Parathyroid adenoma (tissue), 2 donors: Measurements from ENCODE around the gene GPER1.

Experiments
- H2AFZ ChIP-seq: fragments of 300-600 bp; sonication (generic); one replicate; pipeline ENCODE4 v1.7.0; 2017; ENCODE audit warnings: antibody characterized with exemption, mild to moderate bottlenecking
- H3K27ac ChIP-seq: fragments of 300-600 bp; sonication (generic); one replicate; pipeline ENCODE4 v1.7.0; 2017
- H3K27me3 ChIP-seq: fragments of 300-600 bp; sonication (generic); one replicate; pipeline ENCODE4 v1.7.0; 2017; ENCODE audit warnings: low read length; ENCODE audit not compliant: control insufficient read depth, insufficient read depth
- H3K36me3 ChIP-seq: fragments of 300-600 bp; sonication (generic); one replicate; pipeline ENCODE4 v1.7.0; 2017; ENCODE audit warnings: low read length; ENCODE audit not compliant: control insufficient read depth, insufficient read depth
- H3K4me1 ChIP-seq: fragments of 300-600 bp; sonication (generic); one replicate; pipeline ENCODE4 v1.7.0; 2017; ENCODE audit warnings: control low read depth
- H3K4me2 ChIP-seq: fragments of 300-600 bp; sonication (generic); one replicate; pipeline ENCODE4 v1.7.0; 2017; ENCODE audit warnings: low read length
- H3K4me3 ChIP-seq: fragments of 300-600 bp; sonication (generic); one replicate; pipeline ENCODE4 v1.7.0; 2017; ENCODE audit warnings: low read depth, low read length
- H3K79me2 ChIP-seq: fragments of 300-600 bp; sonication (generic); one replicate; pipeline ENCODE4 v1.7.0; 2017; ENCODE audit warnings: control low read depth
- H3K9ac ChIP-seq: fragments of 300-600 bp; sonication (generic); one replicate; pipeline ENCODE4 v1.7.0; 2017; ENCODE audit warnings: mild to moderate bottlenecking
- H3K9me3 ChIP-seq: fragments of 300-600 bp; sonication (generic); one replicate; pipeline ENCODE4 v1.7.0; 2017; ENCODE audit warnings: low read length; ENCODE audit not compliant: control insufficient read depth
- TF ChIP-seq, protein P1 (sequence below): fragments of 300-600 bp; sonication (generic); IDR thresholded peaks from one replicate; pipeline ENCODE4 v1.7.0; 2017; ENCODE audit warnings: antibody characterized with exemption, mild to moderate bottlenecking
- donor health status: primary hyperparathyroidism.

Gene GPER1

DNA sequence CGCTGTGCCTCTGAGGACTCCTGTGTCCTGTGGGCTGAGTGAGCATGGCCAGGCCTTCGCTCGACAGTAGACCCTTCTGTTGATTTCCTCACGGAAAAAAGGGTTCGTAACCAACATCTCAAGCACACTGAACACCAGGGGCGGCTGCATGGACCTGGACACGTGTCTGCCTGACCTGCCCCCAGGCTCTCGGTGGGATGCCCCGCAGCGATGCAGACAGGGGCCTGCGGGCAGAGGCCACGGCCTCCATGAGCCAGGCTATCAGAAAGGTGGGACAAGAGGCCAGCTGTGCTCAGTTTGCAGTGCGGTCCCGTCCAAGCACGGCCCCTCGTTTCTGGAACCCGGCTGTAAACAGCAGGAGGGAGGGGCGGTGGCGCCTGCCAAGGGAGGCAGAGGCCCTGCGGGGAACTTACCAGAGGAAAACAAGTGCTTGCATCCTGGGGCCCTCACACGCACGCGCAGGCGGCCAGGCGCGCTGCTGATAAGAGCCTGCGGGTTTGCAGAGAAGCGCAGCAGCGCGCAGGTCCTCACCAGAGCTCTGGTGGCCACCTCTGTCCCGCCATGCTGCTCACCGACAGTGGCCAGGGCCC is 33.0 kb upstream of the GPER1 start:
- H3K9me3 ChIP-seq, result no peaks in the 10 kb centered on the region
- no peak overlapping the region for H3K9ac ChIP-seq
- H3K27me3 ChIP-seq, result no peaks in the 10 kb centered on the region
- H3K4me3 ChIP-seq, result no peak overlapping the region
- no peak overlapping the region for H2AFZ ChIP-seq
- TF ChIP-seq, protein P1, sequence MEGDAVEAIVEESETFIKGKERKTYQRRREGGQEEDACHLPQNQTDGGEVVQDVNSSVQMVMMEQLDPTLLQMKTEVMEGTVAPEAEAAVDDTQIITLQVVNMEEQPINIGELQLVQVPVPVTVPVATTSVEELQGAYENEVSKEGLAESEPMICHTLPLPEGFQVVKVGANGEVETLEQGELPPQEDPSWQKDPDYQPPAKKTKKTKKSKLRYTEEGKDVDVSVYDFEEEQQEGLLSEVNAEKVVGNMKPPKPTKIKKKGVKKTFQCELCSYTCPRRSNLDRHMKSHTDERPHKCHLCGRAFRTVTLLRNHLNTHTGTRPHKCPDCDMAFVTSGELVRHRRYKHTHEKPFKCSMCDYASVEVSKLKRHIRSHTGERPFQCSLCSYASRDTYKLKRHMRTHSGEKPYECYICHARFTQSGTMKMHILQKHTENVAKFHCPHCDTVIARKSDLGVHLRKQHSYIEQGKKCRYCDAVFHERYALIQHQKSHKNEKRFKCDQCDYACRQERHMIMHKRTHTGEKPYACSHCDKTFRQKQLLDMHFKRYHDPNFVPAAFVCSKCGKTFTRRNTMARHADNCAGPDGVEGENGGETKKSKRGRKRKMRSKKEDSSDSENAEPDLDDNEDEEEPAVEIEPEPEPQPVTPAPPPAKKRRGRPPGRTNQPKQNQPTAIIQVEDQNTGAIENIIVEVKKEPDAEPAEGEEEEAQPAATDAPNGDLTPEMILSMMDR, result no peak
- no peak overlapping the region for H3K27ac ChIP-seq
- H3K4me2 ChIP-seq, result no peak overlapping the region
- no peaks in the 10 kb centered on the region for H3K36me3 ChIP-seq
- no peaks in the 10 kb centered on the region for H3K4me1 ChIP-seq
- H3K79me2 ChIP-seq, result peaks cover 23% of the 10 kb centered on the region

DNA sequence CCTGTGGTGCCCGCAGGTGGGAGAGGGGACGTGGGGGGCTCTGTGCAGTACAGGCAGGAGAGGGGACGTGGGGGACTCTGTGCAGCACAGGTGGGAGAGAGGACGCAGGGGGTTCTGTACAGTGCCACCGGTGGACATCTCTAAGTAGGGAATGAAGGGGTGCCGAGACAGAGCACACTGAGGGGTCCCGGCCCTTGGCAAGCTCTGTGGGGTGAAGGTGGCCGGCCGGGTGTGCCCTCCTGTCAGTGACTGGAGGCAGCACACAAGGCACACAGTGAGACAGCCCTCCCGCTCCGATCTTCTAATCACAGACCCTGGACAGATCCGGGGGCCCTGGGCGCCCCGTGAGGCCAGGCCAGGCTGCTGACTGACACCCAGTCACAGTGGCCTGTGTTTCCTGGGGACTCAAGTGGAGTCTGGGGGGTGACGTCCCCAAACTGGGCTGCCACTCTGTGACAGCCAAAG is 32.4 kb upstream of the GPER1 start:
- Histone ChIP-seq H3K4me3 (no peak overlapping the region), H3K4me1 (no peaks in the 10 kb centered on the region), H3K79me2 (peaks cover 23% of the 10 kb centered on the region), H2AFZ (no peak overlapping the region), H3K27me3 (no peaks in the 10 kb centered on the region), H3K9ac (no peak overlapping the region), H3K36me3 (no peaks in the 10 kb centered on the region), H3K4me2 (no peak overlapping the region), H3K9me3 (no peaks in the 10 kb centered on the region), H3K27ac (no peak overlapping the region)
- TF ChIP-seq, protein P1, result no peak

DNA sequence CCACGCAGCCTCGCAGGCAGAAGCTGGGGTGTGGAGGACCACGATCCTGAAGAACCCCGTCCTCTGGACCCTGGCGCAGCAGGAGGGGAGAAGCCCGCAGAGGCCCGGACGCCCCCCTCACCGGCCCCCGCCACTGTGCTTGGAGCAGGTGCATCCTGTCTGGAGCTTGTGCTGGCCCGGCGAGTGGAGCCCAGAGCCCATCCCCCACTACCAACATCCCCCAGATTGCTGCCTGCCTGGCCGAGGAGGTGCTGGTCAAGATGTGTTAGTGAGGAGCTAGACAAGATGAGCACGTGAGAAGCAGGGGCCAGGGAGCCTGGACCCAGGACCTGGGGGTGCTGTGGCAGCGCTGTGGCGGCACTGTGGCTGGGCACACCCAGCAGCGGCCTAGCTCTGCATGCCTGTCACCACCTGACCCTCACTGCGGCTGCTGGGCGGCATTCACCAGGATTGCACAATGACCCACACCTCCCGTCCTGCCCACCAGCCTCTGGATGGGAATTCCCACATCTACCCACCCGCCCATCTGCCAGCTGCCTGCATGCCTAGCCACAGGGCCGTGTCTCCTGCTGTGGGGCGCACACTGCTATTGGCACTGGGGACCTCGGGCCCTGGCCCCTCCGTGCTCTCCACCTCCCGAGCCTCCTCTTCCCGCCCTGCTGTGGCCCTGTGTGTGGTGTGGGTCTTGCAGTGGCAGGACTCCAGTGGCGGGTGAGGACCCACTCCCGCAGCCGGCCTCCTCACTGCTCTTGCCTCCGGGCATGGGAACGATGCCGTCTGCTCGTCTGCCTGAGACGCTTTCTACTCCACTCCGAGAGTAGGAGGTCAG is 31.7 kb upstream of the GPER1 start:
- TF ChIP-seq, protein P1, result no peak
- Histone ChIP-seq H3K27ac (no peak overlapping the region), H3K4me2 (no peak overlapping the region), H3K9me3 (no peaks in the 10 kb centered on the region), H3K36me3 (no peaks in the 10 kb centered on the region), H3K27me3 (no peaks in the 10 kb centered on the region), H2AFZ (no peak overlapping the region), H3K79me2 (peaks cover 20% of the 10 kb centered on the region), H3K4me1 (no peaks in the 10 kb centered on the region), H3K9ac (no peak overlapping the region), H3K4me3 (no peak overlapping the region)

DNA sequence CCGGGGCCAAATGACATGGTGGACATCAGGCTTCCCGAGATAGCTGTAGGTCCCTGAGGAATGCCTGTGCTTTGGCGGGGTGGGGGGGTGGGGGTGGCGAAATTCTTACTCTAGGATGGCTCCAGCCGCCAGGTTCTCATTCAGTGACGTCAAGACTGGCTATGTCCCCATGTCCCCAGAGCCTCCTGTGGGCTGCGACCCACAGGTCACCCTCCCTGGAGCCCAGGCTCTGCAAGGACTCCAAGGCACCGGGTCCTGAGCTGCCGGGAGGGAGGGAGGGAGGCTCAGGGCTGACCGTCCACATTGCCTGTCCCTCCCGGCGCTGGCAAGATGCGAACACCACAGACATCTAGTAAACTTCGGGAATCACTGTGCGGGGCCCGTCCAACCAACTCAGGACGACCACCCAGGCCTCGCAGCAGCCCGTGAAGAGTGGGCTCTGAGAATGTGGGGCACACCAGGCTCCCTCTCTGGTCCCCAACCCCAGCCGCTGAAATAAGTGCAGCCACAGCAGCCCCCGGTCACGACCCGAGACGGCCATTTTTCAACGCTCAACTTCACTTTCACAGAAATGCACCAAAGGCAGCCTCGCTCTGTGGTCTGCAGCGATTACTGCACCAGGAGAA is 31.0 kb upstream of the GPER1 start:
- Histone ChIP-seq H3K4me1 (no peaks in the 10 kb centered on the region), H3K4me3 (no peak overlapping the region), H2AFZ (no peak overlapping the region), H3K27ac (no peak overlapping the region), H3K9ac (no peak overlapping the region), H3K36me3 (no peaks in the 10 kb centered on the region), H3K9me3 (no peaks in the 10 kb centered on the region), H3K79me2 (peaks cover 20% of the 10 kb centered on the region), H3K27me3 (no peaks in the 10 kb centered on the region), H3K4me2 (no peak overlapping the region)
- TF ChIP-seq, protein P1, result no peak
